GM18873 (cell line): ENCODE data around the gene SLIT3.

ENCODE experiments used
- ATAC-seq: cut with Tn5 transposase; IDR thresholded peaks from one replicate; pipeline ENCODE4 v1.9.1; 2021; ENCODE audit warnings: mild to moderate bottlenecking, moderate library complexity, moderate number of reproducible peaks; ENCODE audit not compliant: unreplicated experiment, low FRiP score

The SLIT3 gene

DNA sequence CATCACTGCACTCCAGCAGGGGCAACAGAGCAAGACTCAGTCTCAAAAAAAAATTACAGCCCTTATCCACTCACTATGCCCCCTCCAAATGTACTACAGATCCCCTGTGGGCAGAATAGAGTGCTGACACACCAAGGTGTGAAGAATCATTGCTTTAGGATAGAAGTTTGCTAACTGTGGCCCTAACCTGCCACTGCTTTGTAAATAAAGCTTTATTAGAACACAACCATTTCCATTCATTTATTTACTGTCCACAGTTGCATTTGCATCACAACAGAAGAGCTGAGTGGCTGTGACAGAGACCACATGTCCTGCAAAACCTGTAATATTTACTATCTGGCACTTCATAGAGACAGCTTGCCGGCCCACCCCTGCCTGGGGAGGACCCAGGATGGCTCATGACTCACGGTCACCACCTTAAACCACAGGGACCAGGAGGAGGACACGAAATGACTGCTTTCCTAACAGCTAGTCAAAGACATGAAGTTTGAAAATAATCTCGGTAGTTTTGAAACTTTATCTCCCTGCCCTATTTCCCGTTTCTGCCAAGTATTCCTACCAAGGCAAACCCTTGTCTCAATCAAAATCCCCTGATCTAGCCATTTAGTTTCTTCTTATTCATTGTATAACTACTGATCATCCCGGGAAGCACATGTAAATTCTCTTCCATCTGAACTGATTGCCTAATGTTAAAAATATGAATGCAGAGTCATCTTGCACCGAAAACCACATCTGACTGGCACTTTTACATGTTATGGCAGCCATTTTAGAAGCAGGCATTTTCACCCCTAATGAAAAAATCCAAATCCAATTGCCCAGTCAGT, 206.1 kb downstream of the SLIT3 start:
- ATAC-seq = no peak

DNA sequence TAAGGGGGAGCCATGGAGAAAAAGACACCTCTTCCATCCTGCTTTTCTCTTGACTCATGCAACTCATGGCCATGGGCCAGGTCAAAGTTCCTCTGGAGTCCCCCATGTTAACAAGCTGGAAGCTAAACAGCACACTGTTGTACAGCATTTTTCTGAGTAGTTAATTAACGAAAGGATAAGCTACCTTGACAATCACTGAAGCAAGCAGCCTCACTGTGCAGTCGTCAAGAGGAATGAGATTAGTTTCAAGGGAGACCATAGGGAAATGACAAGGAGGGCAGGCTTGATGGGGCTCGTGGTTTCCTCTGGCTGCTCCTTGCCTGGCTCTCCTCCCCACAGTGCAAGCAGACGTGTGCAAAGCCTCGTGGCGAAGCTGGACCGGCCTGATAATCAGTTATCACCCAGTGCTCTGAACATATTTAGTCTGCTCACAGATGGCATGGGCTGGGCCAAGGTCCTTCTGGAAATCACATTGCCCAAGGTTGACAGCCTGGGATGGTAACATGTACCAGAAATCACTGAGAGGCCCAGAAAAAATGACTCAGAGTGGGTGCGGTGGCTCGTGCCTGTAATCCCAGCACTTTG, 209.5 kb downstream of the SLIT3 start:
- ATAC-seq = no peak

DNA sequence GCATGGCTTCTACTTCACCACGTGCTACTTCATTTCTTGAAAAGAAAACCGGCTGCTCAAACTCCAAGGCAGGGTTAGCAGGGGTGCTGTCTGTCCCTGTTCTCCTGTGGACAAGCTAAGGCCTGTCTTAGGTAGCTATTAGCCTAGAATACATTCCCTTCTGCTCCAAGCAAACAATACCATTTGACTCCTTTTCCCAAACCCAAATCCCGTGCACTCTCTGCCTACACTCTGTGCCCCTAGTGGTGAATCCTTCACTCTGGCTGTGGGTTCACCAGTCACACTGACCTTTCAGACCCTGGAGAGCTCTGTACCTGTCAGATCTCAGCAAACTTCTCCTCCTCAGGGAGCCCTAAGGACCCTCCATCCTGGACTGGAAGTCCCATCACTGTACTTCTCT, 211.6 kb downstream of the SLIT3 start:
- no peak for ATAC-seq

DNA sequence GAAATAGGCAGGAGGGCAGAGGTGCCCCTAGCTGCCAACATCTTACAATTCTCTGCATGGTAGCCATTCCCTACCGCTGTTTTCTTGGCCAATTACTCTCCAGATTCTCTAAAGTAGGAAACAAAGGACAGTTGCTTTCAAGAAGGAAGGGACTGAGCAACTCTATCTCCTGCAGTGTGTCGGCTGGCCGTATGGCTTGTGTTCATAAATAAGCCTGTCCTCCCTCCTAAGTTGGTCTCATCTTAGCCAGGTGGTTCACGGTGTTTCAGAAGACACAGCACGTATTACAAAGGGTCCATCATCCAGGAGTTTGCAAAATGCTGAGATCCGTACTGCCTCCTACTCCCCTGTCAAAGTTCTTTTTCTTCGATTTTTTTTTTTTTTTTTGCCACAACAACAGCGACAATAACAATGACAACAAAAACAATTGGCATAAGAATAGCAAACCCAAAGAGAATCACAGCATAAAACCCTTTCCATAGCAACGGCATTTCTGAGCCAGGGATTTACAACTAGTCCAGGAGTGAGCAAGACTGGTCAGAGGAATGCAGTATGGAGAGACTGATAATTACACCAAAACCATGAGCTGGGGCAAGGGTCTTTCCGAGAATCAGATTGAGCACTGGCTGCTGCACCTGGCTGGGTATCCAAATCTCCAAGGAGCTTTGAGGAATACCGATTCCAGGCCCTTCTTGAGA, 212.8 kb downstream of the SLIT3 start:
- no peak for ATAC-seq

DNA sequence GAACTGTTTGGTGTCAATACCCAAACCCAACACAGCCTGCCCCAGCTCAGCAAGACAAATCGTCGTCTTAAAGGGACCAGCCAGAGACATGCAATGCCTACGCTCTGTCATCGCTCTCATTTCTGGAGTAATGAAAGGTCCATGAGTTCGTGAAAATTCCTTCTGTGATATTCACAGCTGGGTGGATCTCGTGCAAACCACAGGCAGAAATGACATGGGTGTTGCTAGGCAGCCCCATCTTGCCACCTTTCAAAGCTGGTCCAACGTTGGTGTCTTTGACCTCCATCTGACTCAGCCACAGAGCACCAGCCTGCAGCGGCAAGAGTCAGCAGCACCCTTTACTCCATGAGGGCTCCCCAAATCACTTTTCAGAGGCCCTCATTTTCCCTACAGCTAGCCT, 215.3 kb downstream of the SLIT3 start:
- no peak for ATAC-seq

DNA sequence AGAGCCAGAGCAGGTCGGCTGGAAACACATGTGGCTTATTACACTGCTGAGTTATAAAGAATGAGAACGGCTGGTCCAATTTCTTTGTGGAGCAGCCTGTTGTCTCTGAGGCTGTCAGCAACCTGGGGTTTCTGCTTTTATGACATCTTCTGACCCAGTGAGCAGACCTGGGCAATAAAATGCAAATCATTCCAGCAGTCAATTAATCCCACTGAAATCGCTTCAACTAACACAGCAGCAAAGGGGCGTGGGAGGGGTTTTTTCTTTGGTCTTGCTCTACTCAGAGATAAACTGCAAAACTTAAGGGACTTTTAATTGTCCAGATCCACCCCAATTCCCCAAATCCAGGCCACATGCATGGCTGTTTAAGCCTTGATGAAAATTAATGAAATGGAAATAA, 215.7 kb downstream of the SLIT3 start:
- no peak for ATAC-seq

DNA sequence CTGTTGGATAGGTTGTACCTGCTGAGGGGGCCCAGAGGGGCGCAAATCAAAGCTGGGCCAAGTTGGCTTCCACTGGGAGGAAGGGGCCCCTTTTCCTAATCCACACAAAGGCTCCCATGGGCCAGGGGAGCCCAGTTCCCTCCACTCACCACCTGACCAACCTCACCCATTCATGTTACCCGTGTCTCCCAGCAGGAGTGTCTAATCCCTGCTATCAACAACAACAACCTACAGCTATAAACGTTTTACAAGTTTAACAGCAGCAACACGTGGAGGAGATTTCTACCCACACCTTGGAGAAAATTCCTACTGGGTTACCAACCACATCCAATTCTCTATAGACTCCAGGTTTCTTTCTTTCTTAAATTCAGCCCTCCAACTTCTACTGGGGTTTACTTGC, 216.2 kb downstream of the SLIT3 start:
- no peak for ATAC-seq

DNA sequence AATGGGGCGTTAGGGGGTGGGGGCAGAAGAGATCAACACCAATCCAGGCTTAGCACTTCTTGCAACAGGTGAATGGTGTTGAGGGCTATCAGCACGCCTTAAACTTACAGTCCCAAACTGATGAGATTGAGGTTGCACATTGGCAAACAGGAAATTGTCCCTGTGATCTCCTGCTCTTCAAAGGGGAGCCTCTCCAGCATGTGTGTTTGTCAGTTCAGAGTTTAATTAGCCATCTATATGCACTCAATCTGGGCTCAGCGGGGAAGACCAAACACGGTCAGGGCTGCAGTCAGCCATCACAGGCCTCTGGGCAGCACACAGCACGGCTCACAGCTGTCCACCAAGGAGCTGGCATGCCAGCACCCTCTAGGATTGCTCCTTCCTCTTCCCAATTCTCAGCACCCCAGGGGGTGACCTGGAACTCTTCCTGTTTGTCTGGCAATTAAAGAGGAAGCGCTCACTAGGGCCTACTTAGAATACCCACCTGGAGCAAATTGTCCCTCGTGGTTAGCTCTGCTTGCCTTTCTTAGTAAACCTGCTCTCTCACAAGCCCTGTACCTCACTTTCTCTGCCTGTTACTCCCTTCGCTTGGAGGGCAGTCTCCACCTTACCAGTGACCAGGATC, 217.4 kb downstream of the SLIT3 start:
- ATAC-seq = no peak

DNA sequence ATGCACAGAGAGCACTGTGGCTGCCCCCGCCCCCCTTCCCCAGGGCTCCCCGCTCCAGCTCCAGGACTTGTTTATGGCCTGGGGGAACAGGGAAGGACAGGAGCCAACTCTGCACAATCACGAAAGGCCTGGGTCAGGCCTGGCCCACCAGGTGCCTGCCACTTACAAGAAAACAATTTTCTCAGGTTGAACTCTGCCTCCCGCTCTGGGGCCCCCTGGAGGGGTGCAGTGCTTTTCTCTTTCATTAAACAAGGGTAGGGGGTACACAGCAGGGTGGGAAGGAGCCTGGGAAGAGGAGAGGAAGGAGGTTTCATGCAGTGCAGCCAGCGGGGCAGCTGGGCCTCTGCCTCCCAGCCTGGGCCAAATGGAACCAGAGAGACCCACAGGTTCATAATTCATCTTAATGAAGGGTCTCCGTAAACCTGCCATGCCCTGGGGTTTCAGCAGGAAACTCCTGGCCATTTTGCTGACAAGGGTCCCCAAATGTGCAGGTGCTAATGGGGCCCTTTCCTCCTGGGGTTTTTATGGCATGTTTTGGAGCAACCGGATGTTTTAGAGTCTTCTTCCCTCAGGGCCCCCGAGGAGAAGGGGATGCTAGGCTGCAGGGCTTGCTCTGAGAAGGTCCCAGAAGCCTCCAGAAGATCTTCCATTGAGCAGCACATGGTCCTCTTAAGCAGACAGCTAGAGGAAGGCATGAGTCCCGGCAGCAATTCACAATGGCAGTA, 219.8 kb downstream of the SLIT3 start:
- no peak for ATAC-seq

DNA sequence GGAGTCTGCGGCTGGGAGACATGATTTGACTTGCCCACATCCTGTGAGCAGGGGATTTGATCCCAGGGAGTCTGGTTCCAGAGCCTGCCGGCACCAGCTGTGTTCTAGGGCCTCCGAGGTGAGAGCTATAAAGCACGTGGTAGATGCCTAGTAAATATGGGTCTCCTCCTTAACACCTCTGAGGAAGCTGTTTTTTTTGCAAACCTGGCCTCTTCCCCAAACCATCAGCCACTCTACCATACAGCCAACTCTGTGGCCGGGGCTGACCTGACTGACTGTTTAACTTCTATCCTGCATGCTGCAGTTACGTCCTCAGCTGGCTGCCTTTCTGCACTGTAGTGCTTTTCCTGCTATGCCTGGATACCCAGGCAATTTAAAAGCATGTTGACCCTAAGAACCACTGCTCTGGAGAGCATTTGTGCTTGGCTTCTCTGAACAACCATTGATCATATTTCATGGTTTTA, 220.5 kb downstream of the SLIT3 start:
- ATAC-seq = no peak

DNA sequence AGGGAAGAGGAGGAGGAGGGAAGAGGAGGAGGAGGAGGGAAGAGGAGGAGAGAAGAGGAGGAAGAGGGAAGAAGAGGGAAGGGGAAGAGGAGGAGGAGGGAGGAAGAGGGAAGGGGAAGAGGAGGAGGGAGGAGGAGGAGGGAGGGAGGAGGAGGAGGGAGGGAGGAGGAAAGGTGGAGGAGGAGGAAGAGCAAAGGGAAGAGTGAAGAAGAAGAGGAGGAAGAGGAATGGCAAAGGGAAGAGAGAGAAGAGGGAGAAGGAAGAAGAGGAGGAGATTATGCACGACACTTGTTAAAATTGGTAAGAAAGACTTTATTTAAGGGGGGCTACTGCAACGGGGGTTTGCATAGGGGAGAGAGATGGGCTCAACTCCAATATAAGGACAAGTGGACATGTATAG, 221.2 kb downstream of the SLIT3 start:
- no peak for ATAC-seq

DNA sequence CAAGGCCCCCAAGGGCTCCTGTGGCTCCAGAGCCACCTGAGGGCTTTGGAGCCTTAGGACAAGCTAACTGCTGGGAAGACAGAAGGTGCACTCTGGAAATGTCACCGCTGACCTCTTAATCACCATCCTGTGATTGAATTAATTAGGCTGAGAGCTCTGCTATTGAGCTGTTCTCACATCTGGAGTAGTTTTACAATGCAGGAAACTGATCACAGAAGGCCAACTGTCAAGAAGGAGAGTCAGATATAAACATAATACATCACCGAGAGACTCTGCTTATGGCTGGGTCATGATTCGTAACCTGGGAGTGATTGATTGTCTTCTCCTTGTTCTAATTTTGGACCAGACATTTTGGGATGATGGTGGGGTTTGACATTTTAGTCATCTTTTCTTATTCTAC, 226.1 kb downstream of the SLIT3 start:
- no peak for ATAC-seq

DNA sequence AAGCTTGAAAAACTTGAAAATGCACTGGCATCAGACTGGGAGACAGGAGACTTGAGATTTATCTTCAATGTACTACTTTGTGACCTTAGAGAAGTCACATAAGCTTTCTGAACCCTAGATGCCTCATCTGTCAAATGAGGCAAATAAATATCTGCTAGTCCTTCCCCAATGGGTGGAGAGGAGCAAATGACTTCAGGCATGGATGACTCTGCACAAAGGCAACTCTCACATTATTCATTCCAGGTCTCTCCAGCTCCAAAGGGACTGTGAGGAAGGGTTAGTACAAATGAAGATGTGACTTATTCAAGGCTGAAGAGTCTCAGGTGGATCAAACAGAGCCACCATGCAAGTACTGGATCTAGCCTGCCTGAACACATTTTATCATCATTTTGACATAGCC, 228.7 kb downstream of the SLIT3 start:
- no peak for ATAC-seq

DNA sequence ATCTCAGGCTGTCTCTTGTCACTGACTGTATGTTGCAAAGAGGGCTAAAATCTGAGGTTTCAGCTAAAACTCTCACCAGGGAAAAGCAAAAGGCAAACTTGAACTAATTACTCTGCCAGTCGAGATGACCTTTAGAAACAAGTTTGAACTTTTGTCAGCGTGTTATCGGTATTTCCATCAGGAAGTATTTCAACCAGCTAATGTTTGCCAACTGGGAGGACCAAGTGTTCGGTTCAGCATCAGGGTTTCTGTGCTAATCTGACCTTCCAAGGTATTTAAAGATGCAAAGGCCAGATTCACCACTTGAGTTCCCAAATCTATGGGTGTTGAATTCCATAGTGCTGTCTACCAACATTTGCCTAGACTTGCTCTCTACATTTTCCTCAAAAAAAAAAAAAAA, 230.5 kb downstream of the SLIT3 start:
- no peak for ATAC-seq

DNA sequence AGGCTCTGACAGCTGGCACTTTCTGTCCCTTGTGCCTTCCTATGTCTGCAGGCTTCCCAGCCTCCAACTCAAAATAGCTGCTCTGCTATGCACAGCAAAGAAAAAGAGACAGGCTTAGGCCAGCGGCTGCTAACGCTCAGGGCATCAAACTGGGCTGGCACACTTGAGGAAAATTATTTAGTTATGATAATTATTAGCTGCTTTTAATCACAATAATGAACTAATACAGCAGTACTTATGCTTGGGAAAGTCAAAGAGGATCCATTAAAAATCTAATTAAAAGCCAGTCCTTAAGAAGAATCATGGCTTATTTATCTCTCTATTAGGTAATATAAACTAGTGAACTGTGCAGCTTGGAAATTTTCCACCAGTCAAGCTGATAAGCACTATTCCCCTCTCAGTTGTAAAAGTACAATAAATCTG, 233.2 kb downstream of the SLIT3 start:
- ATAC-seq = no peak

DNA sequence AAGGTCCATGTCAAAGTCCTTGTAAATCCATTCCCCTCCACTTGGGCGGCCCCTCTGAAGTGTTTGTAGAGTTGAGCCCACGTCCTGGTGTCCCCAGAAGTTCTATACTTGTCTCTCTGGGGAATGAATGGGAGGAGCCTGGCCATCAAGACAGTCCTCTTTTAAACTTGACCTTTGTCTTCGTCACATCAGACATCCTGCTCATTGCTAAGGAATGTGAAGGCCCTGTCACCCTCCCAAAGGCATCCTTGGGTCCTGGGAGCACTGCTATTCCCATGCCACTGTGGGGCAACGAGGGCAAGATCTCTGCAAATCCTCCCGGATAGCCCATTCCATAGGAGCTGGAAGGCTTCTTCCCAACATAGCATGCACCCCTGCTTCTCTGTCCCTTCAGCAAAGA, 235.5 kb downstream of the SLIT3 start:
- no peak for ATAC-seq

DNA sequence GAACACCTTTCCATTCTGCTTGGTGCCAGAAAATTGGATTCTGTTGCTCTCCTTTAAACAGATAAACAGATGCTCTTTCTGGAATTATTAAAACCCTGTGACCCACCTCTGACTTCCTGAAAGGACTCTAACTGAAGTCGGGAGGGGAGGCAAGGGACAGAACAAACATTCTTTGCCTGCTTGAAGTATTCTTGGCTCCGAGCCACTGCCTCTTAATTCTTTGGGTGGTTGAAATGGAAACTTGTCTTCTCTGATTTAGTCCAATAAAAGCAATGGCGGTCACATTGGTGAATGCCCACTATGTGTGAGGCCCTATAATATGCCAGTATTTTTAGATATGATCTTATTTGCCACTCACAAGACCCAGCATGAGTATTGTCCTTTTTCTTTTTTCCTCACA, 236.8 kb downstream of the SLIT3 start:
- no peak for ATAC-seq

DNA sequence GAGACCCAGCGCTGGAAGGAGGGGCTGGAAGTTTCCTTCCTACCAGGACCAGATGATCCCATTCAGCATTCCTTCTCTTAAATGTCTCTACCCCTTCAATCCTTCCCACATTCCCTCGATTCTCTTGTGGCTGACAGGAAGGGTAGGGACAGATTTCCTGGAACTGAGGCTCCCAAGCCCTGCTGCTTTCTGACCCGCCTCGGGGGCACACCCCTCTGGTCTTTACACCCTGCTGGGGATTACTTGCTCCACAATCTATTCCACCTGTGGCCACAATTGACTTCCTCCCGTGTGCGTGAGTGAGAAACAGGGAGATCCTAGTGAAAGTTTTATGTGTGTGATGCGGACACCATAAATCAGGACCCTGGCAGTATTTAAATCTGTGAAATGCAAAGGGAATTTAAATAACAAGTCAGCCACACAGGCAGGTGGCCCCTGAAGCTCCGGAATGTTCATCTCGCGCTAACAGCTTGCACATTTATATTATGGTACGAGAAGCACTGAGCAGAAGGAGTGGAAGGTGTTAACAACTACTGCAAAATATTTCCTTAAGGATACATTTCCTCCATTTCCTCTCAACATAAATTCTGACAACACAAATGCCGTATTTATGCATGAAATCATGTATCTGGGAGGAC, 237.5 kb downstream of the SLIT3 start:
- ATAC-seq = no peak

DNA sequence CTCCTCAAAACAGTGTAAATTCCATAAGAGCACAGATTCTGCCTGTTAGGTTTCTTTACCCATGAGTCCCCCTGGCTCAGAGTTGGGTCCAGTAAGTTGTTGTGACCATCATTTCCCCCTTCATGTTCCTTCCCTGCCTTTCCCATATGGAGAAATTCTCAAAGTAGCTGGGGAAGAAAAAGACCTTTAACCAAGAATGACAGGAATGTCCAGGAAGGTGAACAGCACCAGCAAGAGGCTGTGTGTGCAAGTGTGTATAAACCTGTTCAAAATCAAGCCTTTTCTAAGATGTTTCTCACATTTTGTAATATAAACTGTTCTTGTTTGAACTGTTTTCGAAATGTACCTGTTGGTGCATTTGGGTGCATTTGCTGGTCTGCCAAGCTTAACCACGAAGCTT, 238.2 kb downstream of the SLIT3 start:
- no peak for ATAC-seq

DNA sequence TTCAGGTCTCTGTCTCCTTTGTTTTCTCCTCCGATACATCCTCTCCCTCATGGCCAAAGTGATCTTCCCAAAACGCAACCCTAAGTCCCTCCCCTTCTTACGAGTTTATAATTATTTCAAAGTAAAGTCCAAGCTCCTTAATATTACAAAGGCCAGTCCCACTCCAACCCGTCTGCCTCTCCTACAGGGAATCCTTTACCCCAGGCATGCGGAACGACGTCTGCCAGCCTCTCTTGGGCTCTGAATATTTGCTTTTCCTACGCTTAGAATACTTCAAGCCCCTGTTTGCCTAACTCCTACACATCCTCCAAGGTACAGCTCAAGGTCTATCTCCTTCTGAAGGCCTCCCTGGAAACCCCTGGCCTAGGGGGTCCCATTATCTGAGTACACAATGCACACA, 246.4 kb downstream of the SLIT3 start:
- no peak for ATAC-seq
